SH-SY5Y (cell line): ENCODE measurements around the gene G0S2.

Experiments
- GATA2 ChIP-seq: IDR thresholded peaks from 2 replicates; pipeline ENCODE4 v1.6.1; 2011; ENCODE audit warnings: mild to moderate bottlenecking, low read depth, low read length
- GATA3 ChIP-seq: IDR thresholded peaks from 2 replicates; pipeline ENCODE4 v1.6.1; 2011; ENCODE audit warnings: low read depth, mild to moderate bottlenecking, low read length, moderate library complexity

DNA sequence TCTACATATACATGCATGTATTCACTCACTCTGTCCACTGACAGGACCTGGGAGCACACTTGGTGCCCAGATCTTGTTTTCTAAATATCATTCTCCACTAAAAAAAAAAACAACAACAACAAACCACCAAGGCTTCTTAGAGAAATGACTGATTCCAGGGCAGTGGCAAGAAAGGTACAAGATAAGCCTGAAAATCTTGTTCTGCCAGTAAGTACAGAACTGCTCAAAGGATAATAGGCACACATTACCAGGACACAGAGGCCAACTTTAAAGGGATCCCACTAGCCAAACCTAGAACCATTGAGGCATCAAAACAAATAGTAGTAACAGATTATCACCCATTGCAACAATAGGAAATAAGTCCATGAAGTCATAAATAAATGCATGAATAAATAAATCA is 40.1 kb downstream of the G0S2 start:
- TF ChIP-seq GATA2 (no peak), GATA3 (no peak)
